ENCODE measurements around the gene TMEM255B. TPM values are rescaled to one million over a fixed set of nuclear protein-coding genes. Genes with fewer than 3 reads are reported as not detected.

TMEM255B gene
- total and polyA plus RNA-seq, 9 of the 15 experiments (the other 6 are each of a cell fraction or from before 2014, with no cell fraction given) = 0.01 to 0.75 (median 0.23) TPM

GRCh38 chr13:113749967-113750366 is 9.1 kb upstream of the TMEM255B start:
- Histone ChIP-seq H3K36me3 (ENCODE audit: control insufficient read depth, insufficient read depth, low read length) (no peaks in the 10 kb centered on the region), H3K27ac (ENCODE audit: extremely low read depth, low read depth, low read length) (no peak overlapping the region), H3K4me1 (replicated peaks in 1 of 2; ENCODE audit: control insufficient read depth in 2 of 2, insufficient read depth in 2 of 2, low read length in 2 of 2) (peaks cover 10 to 31% of the 10 kb centered on the region in 2 experiments), H3K4me3 (no peak overlapping the region), H2AFZ (ENCODE audit: low read depth, low read length) (no peak overlapping the region), H4K20me1 (replicated peaks; ENCODE audit: control insufficient read depth, insufficient read depth, low read length) (peaks cover 10% of the 10 kb centered on the region; the same call in 1 of the 2 replicates), H3K4me2 (ENCODE audit: insufficient read depth, low read length) (no peak overlapping the region), H3K9ac (ENCODE audit: insufficient read depth in 1 of 2, low read depth in 2 of 2, low read length in 2 of 2) (no peak overlapping the region), H3K27me3 (ENCODE audit: control insufficient read depth in 2 of 2, insufficient read depth in 2 of 2, low read length in 2 of 2) (peaks cover 22 to 87% of the 10 kb centered on the region in 2 experiments), H3K9me3 (replicated peaks; ENCODE audit: control insufficient read depth, insufficient read depth, low read depth, low read length) (no peaks in the 10 kb centered on the region; the same call in 1 of the 2 replicates), H3K79me2 (ENCODE audit: control insufficient read depth, insufficient read depth, low read length) (no peaks in the 10 kb centered on the region), H3K9me1 (ENCODE audit: control insufficient read depth, insufficient read depth, low read length) (no peaks in the 10 kb centered on the region)
- no TSS peak for BruUV-seq (replicated peaks)
- in situ Hi-C loops (cut with MboI) = no loop called here
- intact Hi-C loops (cut with micrococcal nuclease) = no loop called here
- ChIA-PET POLR2A (interaction anchor here (0.6 kb wide), 1 partner anchor 521 kb away, joined by 3 read pairs; no protein-coding TSS in a partner anchor), CTCF (ENCODE audit: low intra/inter-chr PET ratio) (no interaction called here)
- no peak for FAIRE-seq
- no peak for ATAC-seq
- WGBS (ENCODE audit: insufficient coverage, low coverage, missing lambda C conversion rate) = 26% methylated on average over 11 of the region's 11 CpGs
- no peak for DNase-seq (ENCODE audit: extremely low read depth in 1 of 4, low spot score in 3 of 4)
- TF ChIP-seq EZH2 (IDR thresholded peaks at IDR 0.05; ENCODE audit: borderline replicate concordance, low read depth, low read length) (no peak), ZBTB5 (IDR thresholded peaks at IDR 0.05) (no peak), ETV6 (IDR thresholded peaks at IDR 0.05; ENCODE audit: borderline replicate concordance in 1 of 2, low read depth in 2 of 2, low read length in 1 of 2) (no peak), ETV6 (CRISPR knock-in tag; IDR thresholded peaks at IDR 0.05; ENCODE audit: borderline replicate concordance) (no peak), SIN3B (IDR thresholded peaks at IDR 0.05; ENCODE audit: low read depth) (no peak), CEBPG (CRISPR knock-in tag; IDR thresholded peaks at IDR 0.05) (no peak), CEBPG (tag; conservative IDR thresholded peaks at IDR 0.05 in 1 of 2, IDR thresholded peaks at IDR 0.05 in 1 of 2) (no peak), SIRT6 (IDR thresholded peaks at IDR 0.05; ENCODE audit: low read depth, low read length) (no peak), PATZ1 (CRISPR knock-in tag; IDR thresholded peaks at IDR 0.05; ENCODE audit: borderline replicate concordance) (no peak), XRCC4 (IDR thresholded peaks at IDR 0.05; ENCODE audit: extremely low read depth, insufficient read depth, insufficient read length) (no peak), PCBP2 (IDR thresholded peaks at IDR 0.05; ENCODE audit: low read depth, low read length, poor library complexity, severe bottlenecking) (no peak), ZNF507 (tag; conservative IDR thresholded peaks at IDR 0.05) (no peak), ZNF347 (CRISPR knock-in tag; IDR thresholded peaks at IDR 0.05; ENCODE audit: low read depth) (no peak), ZNF133 (CRISPR knock-in tag; IDR thresholded peaks at IDR 0.05) (no peak), E2F5 (CRISPR knock-in tag; IDR thresholded peaks at IDR 0.05) (no peak), YY1 (IDR thresholded peaks at IDR 0.05; ENCODE audit: borderline replicate concordance in 1 of 3, control insufficient read depth in 1 of 3, extremely low read depth in 1 of 3, insufficient read depth in 3 of 3, insufficient read length in 1 of 3, insufficient replicate concordance in 2 of 3, low read depth in 1 of 3, low read length in 2 of 3) (no peak), RBM39 (optimal IDR thresholded peaks at IDR 0.05; ENCODE audit: low read depth, low read length) (no peak)
